Measurements from ENCODE around the gene PRMT6. TPM values are rescaled to one million over a fixed set of nuclear protein-coding genes. Genes with fewer than 3 reads are reported as not detected.
"Not testable (repeated sequence)": the region's sequence is repeated elsewhere in the genome, so short reads cannot be mapped to it uniquely, and the experiment has no call there.

PRMT6 gene
- polyA plus RNA-seq, 6 donors from 2014 or later, result 13.5 to 23.7 (median 17.7) TPM

GRCh38 chr1:107057197-107058133 is 991 bp downstream of the PRMT6 start:
- Mint-ChIP-seq H3K4me3 (peak overlapping the region; percentile 94 to 100 (median 99)), H3K36me3 (peaks cover 0 to 7% of the 10 kb centered on the region in 2 donors), H3K27ac (peak overlapping the region; percentile 97 to 98 (median 98)), H3K9me3 (no peaks in the 10 kb centered on the region), H3K4me1 (peaks cover 14 to 33% (median 15%) of the 10 kb centered on the region in 3 donors), H3K27me3 (no peaks in the 10 kb centered on the region)
- ATAC-seq (ENCODE audit: low read depth in 2 of 2), result peak; percentile 9 to 12
- peak; percentile 18 for DNase-seq

- ATAC-seq (ENCODE audit: low read depth in 2 of 2) (no peak), DNase-seq (no peak)
- Mint-ChIP-seq H3K27ac (peak overlapping the region in 3 of 6 donors; percentile 22 to 98 (median 83)), H3K36me3 (peaks cover 0 to 7% of the 10 kb centered on the region in 2 donors), H3K4me3 (peak overlapping the region; percentile 94 to 100 (median 99)), H3K27me3 (no peaks in the 10 kb centered on the region), H3K4me1 (peaks cover 14 to 33% (median 15%) of the 10 kb centered on the region in 3 donors), H3K9me3 (no peaks in the 10 kb centered on the region)
Measured at GRCh38 chr1:107058245-107059032, 2.0 kb downstream of the PRMT6 start.

GRCh38 chr1:107061886-107062285 is 5.4 kb downstream of the PRMT6 start:
- DNase-seq (no peak), ATAC-seq (ENCODE audit: low read depth in 2 of 2) (no peak)
- Mint-ChIP-seq H3K27ac (no peak overlapping the region), H3K4me1 (peaks cover 10 to 22% (median 14%) of the 10 kb centered on the region in 3 donors), H3K36me3 (no peaks in the 10 kb centered on the region), H3K4me3 (no peak overlapping the region), H3K9me3 (no peaks in the 10 kb centered on the region), H3K27me3 (no peaks in the 10 kb centered on the region)

GRCh38 chr1:107073493-107073892 is 17.0 kb downstream of the PRMT6 start:
- Mint-ChIP-seq H3K36me3 (peaks cover 0 to 3% of the 10 kb centered on the region in 2 donors), H3K4me1 (no peaks in the 10 kb centered on the region), H3K27ac (no peak overlapping the region), H3K27me3 (peaks cover 5 to 34% (median 23%) of the 10 kb centered on the region in 3 donors), H3K4me3 (no peak overlapping the region), H3K9me3 (peaks cover 0 to 3% (median 0%) of the 10 kb centered on the region in 7 donors)
- ATAC-seq (ENCODE audit: low read depth in 2 of 2) (no peak), DNase-seq (no peak)

- Mint-ChIP-seq H3K9me3 (peaks cover 0 to 3% (median 0%) of the 10 kb centered on the region in 7 donors), H3K27me3 (peaks cover 6 to 25% (median 21%) of the 10 kb centered on the region in 3 donors), H3K4me3 (no peak overlapping the region), H3K36me3 (peaks cover 0 to 3% of the 10 kb centered on the region in 2 donors), H3K27ac (no peak overlapping the region), H3K4me1 (no peaks in the 10 kb centered on the region)
- DNase-seq (no peak), ATAC-seq (ENCODE audit: low read depth in 2 of 2) (no peak)
Measured at GRCh38 chr1:107076841-107077240, 20.4 kb downstream of the PRMT6 start.

- Mint-ChIP-seq H3K27ac (no peak overlapping the region), H3K4me3 (no peak overlapping the region), H3K27me3 (peaks cover 6 to 24% (median 19%) of the 10 kb centered on the region in 3 donors), H3K9me3 (peaks cover 0 to 11% (median 5%) of the 10 kb centered on the region in 7 donors), H3K4me1 (no peaks in the 10 kb centered on the region), H3K36me3 (peaks cover 0 to 6% of the 10 kb centered on the region in 2 donors)
- ATAC-seq (ENCODE audit: low read depth in 2 of 2), result no peak
- DNase-seq, result no peak
Measured at GRCh38 chr1:107079249-107079648, 22.8 kb downstream of the PRMT6 start.

GRCh38 chr1:107081102-107081501 is 24.6 kb downstream of the PRMT6 start:
- Mint-ChIP-seq H3K36me3 (peaks cover 6 to 7% of the 10 kb centered on the region in 2 donors), H3K27me3 (peaks cover 6 to 26% (median 7%) of the 10 kb centered on the region in 3 donors), H3K4me3 (peak overlapping the region in 1 of 8 donors; percentile 61), H3K27ac (no peak overlapping the region), H3K4me1 (no peaks in the 10 kb centered on the region), H3K9me3 (peaks cover 3 to 30% (median 18%) of the 10 kb centered on the region in 7 donors)
- no peak for ATAC-seq (ENCODE audit: low read depth in 2 of 2)
- no peak for DNase-seq

- DNase-seq (no peak), ATAC-seq (ENCODE audit: low read depth in 2 of 2) (no peak)
- Mint-ChIP-seq H3K4me1 (no peaks in the 10 kb centered on the region), H3K27ac (no peak overlapping the region), H3K27me3 (peaks cover 5 to 11% (median 8%) of the 10 kb centered on the region in 3 donors), H3K36me3 (peaks cover 0 to 5% of the 10 kb centered on the region in 2 donors), H3K4me3 (no peak overlapping the region), H3K9me3 (peaks cover 3 to 18% (median 4%) of the 10 kb centered on the region in 7 donors)
Measured at GRCh38 chr1:107091418-107091817, 34.9 kb downstream of the PRMT6 start.

- peaks cover 0 to 18% (median 3%) of the 10 kb centered on the region in 7 donors for H3K9me3 Mint-ChIP-seq
- H3K36me3 Mint-ChIP-seq; DNase-seq; H3K27ac Mint-ChIP-seq; H3K4me1 Mint-ChIP-seq; H3K4me3 Mint-ChIP-seq; ATAC-seq (ENCODE audit: low read depth in 2 of 2): not testable (repeated sequence)
- peaks cover 4 to 12% (median 5%) of the 10 kb centered on the region in 3 donors for H3K27me3 Mint-ChIP-seq
Measured at GRCh38 chr1:107093395-107093794, 36.9 kb downstream of the PRMT6 start.

GRCh38 chr1:107095647-107096046 is 39.2 kb downstream of the PRMT6 start:
- H3K4me1 Mint-ChIP-seq, result no peaks in the 10 kb centered on the region
- peaks cover 0 to 18% (median 3%) of the 10 kb centered on the region in 7 donors for H3K9me3 Mint-ChIP-seq
- H3K4me3 Mint-ChIP-seq, result no peak overlapping the region
- ATAC-seq (ENCODE audit: low read depth in 2 of 2) (no peak), DNase-seq (no peak)
- H3K36me3 Mint-ChIP-seq, result no peaks in the 10 kb centered on the region
- H3K27me3 Mint-ChIP-seq, result peaks cover 4 to 19% (median 5%) of the 10 kb centered on the region in 3 donors
- H3K27ac Mint-ChIP-seq, result no peak overlapping the region

- DNase-seq, result no peak
- peaks cover 0 to 5% (median 0%) of the 10 kb centered on the region in 3 donors for H3K4me1 Mint-ChIP-seq
- no peak for ATAC-seq (ENCODE audit: low read depth in 2 of 2)
- no peak overlapping the region for H3K27ac Mint-ChIP-seq
- peaks cover 0 to 27% (median 9%) of the 10 kb centered on the region in 3 donors for H3K27me3 Mint-ChIP-seq
- H3K36me3 Mint-ChIP-seq, result no peaks in the 10 kb centered on the region
- H3K9me3 Mint-ChIP-seq, result peaks cover 0 to 18% (median 3%) of the 10 kb centered on the region in 7 donors
- no peak overlapping the region for H3K4me3 Mint-ChIP-seq
Measured at GRCh38 chr1:107096690-107097089, 40.2 kb downstream of the PRMT6 start.

- DNase-seq (no peak), ATAC-seq (ENCODE audit: low read depth in 2 of 2) (no peak)
- Mint-ChIP-seq H3K27me3 (peaks cover 0 to 27% (median 11%) of the 10 kb centered on the region in 3 donors), H3K9me3 (peaks cover 0 to 12% (median 3%) of the 10 kb centered on the region in 7 donors), H3K4me3 (no peak overlapping the region), H3K27ac (no peak overlapping the region), H3K4me1 (peaks cover 0 to 5% (median 0%) of the 10 kb centered on the region in 3 donors), H3K36me3 (no peaks in the 10 kb centered on the region)
Measured at GRCh38 chr1:107098961-107099360, 42.5 kb downstream of the PRMT6 start.

GRCh38 chr1:107100331-107100984 is 44.0 kb downstream of the PRMT6 start:
- DNase-seq (no peak), ATAC-seq (ENCODE audit: low read depth in 2 of 2) (no peak)
- Mint-ChIP-seq H3K4me1 (peaks cover 0 to 5% (median 0%) of the 10 kb centered on the region in 3 donors), H3K9me3 (peaks cover 0 to 12% (median 3%) of the 10 kb centered on the region in 7 donors), H3K27me3 (peaks cover 0 to 27% (median 11%) of the 10 kb centered on the region in 3 donors), H3K36me3 (no peaks in the 10 kb centered on the region), H3K4me3 (no peak overlapping the region), H3K27ac (no peak overlapping the region)
